Measurements from ENCODE around the gene IGSF11.

The IGSF11 gene

GRCh38 chr3:118907909-118908308 lies 126.7 kb downstream of the IGSF11 start:
- H3K27ac Mint-ChIP-seq = no peak overlapping the region
- no peak overlapping the region for H3K4me3 Mint-ChIP-seq
- no peaks in the 10 kb centered on the region for H3K27me3 Mint-ChIP-seq (ENCODE audit: low read depth)

GRCh38 chr3:118900737-118901525 lies 133.7 kb downstream of the IGSF11 start:
- Mint-ChIP-seq H3K27me3 (ENCODE audit: low read depth) (no peaks in the 10 kb centered on the region), H3K9me3 (no peaks in the 10 kb centered on the region), H3K27ac (no peak overlapping the region), H3K4me3 (no peak overlapping the region), H3K4me1 (no peaks in the 10 kb centered on the region), H3K36me3 (ENCODE audit: low read depth) (no peaks in the 10 kb centered on the region)
- TF ChIP-seq CTCF (IDR thresholded peaks at IDR 0.05; ENCODE audit: unreplicated experiment in 3 of 3) = no peak

More at GRCh38 chr3:118907909-118908308, 126.7 kb downstream of the IGSF11 start:
- no peaks in the 10 kb centered on the region for H3K9me3 Mint-ChIP-seq
- H3K36me3 Mint-ChIP-seq (ENCODE audit: low read depth) = no peaks in the 10 kb centered on the region
- H3K4me1 Mint-ChIP-seq = no peaks in the 10 kb centered on the region
- TF ChIP-seq CTCF (IDR thresholded peaks at IDR 0.05; ENCODE audit: unreplicated experiment in 3 of 3) = no peak

GRCh38 chr3:118890206-118890605 lies 144.4 kb downstream of the IGSF11 start:
- no peak overlapping the region for H3K4me3 Mint-ChIP-seq
- peak overlapping the region in 1 of 3 experiments; percentile 13 for H3K27ac Mint-ChIP-seq
- TF ChIP-seq CTCF (IDR thresholded peaks at IDR 0.05; ENCODE audit: unreplicated experiment in 3 of 3) = no peak
- no peaks in the 10 kb centered on the region for H3K9me3 Mint-ChIP-seq
- H3K4me1 Mint-ChIP-seq = no peaks in the 10 kb centered on the region
- H3K27me3 Mint-ChIP-seq (ENCODE audit: low read depth) = peaks cover 6% of the 10 kb centered on the region
- no peaks in the 10 kb centered on the region for H3K36me3 Mint-ChIP-seq (ENCODE audit: low read depth)

GRCh38 chr3:118889691-118890090 lies 145.0 kb downstream of the IGSF11 start:
- Mint-ChIP-seq H3K4me3 (no peak overlapping the region), H3K4me1 (no peaks in the 10 kb centered on the region), H3K27me3 (ENCODE audit: low read depth) (peaks cover 11% of the 10 kb centered on the region), H3K36me3 (ENCODE audit: low read depth) (no peaks in the 10 kb centered on the region), H3K27ac (no peak overlapping the region), H3K9me3 (no peaks in the 10 kb centered on the region)
- no peak for TF ChIP-seq CTCF (IDR thresholded peaks at IDR 0.05; ENCODE audit: unreplicated experiment in 3 of 3)

GRCh38 chr3:118886708-118887107 lies 147.9 kb downstream of the IGSF11 start:
- H3K27me3 Mint-ChIP-seq (ENCODE audit: low read depth) = peaks cover 17% of the 10 kb centered on the region
- no peak for TF ChIP-seq CTCF (IDR thresholded peaks at IDR 0.05; ENCODE audit: unreplicated experiment in 3 of 3)
- H3K27ac Mint-ChIP-seq = no peak overlapping the region
- no peaks in the 10 kb centered on the region for H3K9me3 Mint-ChIP-seq
- H3K4me1 Mint-ChIP-seq = no peaks in the 10 kb centered on the region
- no peaks in the 10 kb centered on the region for H3K36me3 Mint-ChIP-seq (ENCODE audit: low read depth)
- no peak overlapping the region for H3K4me3 Mint-ChIP-seq

- Mint-ChIP-seq H3K27me3 (ENCODE audit: low read depth) (peaks cover 23% of the 10 kb centered on the region), H3K9me3 (no peaks in the 10 kb centered on the region), H3K4me1 (no peaks in the 10 kb centered on the region), H3K27ac (no peak overlapping the region), H3K36me3 (ENCODE audit: low read depth) (no peaks in the 10 kb centered on the region), H3K4me3 (no peak overlapping the region)
- TF ChIP-seq CTCF (IDR thresholded peaks at IDR 0.05; ENCODE audit: unreplicated experiment in 3 of 3) = peak; percentile 91 to 93 (median 91)
These were observed 149.9 kb downstream of the IGSF11 start for GRCh38 chr3:118884748-118885206.
